Rectal smooth muscle tissue (tissue), 1 donor: Measurements from ENCODE around the gene CNNM1.

Experiments
- H3K27ac ChIP-seq: one replicate; pipeline ENCODE4 v1.7.0; 2013; ENCODE audit warnings: low read depth, low read length, inconsistent platforms
- H3K27me3 ChIP-seq: one replicate; pipeline ENCODE4 v1.7.0; 2013; ENCODE audit warnings: low read length; ENCODE audit not compliant: control insufficient read depth, insufficient read depth
- H3K36me3 ChIP-seq: one replicate; pipeline ENCODE4 v1.7.0; 2013; ENCODE audit warnings: low read length; ENCODE audit not compliant: control insufficient read depth, insufficient read depth
- H3K4me1 ChIP-seq: one replicate; pipeline ENCODE4 v1.7.0; 2013; ENCODE audit warnings: low read length; ENCODE audit not compliant: control insufficient read depth, insufficient read depth
- H3K4me3 ChIP-seq: one replicate; pipeline ENCODE4 v1.7.0; 2013; ENCODE audit warnings: low read length
- H3K9ac ChIP-seq: one replicate; pipeline ENCODE4 v1.7.0; 2013; ENCODE audit warnings: low read length

Gene CNNM1

GRCh38 chr10:99429517-99430095 lies 100.5 kb downstream of the CNNM1 start:
- Histone ChIP-seq H3K4me3 (peak overlapping the region; percentile 93), H3K27me3 (no peaks in the 10 kb centered on the region), H3K36me3 (peaks cover 10% of the 10 kb centered on the region), H3K27ac (no peak overlapping the region), H3K9ac (peak overlapping the region; percentile 77), H3K4me1 (peaks cover 20% of the 10 kb centered on the region)

DNA sequence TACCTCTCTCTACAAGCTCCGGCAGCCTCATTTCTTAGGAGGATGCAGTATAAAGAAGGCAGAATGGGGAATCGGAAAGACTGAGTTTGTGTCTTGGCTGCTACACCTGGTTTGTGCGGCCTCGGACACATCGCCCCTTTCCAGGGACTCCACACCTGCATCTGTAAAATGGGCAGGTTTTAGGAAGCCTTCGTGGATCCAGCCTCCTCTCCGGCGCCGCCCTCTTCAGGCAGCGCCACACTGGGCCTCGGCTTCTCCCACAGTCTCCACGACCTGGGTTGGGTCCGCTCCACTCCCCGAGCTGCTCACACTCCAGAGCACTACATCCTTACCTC lies 100.9 kb downstream of the CNNM1 start:
- Histone ChIP-seq H3K27ac (peak overlapping the region; percentile 80), H3K4me1 (peaks cover 22% of the 10 kb centered on the region), H3K9ac (peak overlapping the region; percentile 77), H3K27me3 (no peaks in the 10 kb centered on the region), H3K36me3 (peaks cover 7% of the 10 kb centered on the region), H3K4me3 (peak overlapping the region; percentile 93)

DNA sequence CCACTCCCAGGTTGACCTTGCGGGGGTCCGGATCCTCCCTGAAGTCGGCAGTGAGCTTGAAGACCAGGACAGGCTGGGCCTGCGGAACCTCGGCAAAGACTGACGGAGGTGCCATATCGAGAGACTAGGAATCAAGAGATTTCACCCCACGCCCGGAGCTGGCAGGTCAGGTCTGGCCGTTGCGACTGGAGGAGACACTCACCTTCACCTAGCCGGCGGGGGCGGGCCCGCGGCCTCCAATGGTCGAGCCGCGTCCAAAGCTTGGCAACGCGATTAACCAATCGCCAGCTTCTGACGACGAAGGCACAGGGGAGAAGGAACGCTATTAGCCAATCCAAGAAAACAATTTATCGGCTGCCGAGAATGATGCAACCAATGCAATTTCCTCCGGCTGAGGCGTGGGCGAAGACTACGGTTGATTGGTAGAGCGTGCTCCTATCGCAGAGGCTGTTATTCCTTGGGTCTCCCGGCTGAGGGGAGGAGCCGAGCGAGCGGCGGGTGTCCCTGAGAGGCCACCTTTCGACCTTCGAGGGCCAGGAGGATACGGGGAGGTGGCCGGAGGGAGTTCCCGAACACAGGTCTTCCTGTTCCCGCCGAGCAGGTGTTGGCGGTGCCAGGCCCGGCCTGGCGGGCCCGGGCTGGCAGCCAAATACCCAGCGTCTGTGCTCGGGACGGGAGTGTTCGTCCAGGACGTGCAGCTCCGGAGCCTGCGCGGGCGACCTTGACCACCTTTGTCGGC lies 101.5 kb downstream of the CNNM1 start, which contains the start of gene GOT1:
Gene GOT1 (minus strand): TSS at position 174 of the 739 bp plus-strand sequence. CDS start 59 bp downstream, at position 115.
- Histone ChIP-seq H3K9ac (peak within 1 kb of the TSS; percentile 83), H3K27ac (peak within 1 kb of the TSS; percentile 94), H3K4me1 (peaks cover 22% of the 10 kb centered on the region), H3K36me3 (peaks cover 2% of the 10 kb centered on the region), H3K4me3 (peak within 1 kb of the TSS; percentile 93), H3K27me3 (no peaks in the 10 kb centered on the region)

DNA sequence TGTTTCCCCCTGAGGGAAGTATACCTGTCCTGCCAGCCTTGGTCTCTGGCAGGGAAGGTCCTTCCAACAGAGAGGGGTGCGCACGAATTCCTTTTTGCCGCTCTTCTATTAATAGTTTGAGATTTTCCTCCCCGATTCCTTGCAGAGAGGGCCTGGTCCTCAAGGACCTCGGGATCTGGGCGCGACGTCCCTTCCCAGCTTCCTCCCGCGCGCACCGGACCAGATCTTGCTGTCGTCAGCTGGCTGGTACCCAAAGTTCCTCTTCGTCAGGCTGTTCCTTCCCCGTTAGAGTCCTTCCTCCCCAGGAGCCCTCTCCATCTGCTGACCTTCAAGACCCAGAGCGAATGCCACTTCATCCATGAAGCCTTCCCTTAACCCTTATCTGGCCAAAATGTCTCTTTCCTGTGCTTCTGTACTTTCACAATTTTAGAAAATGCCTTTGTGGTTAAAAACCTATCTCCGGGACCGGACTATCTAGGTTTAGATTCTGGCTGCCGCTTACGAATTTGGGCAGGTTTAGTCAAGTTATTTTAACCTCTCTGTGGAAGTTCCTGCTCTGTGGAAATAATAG lies 102.1 kb downstream of the CNNM1 start:
- Histone ChIP-seq H3K27ac (peak overlapping the region; percentile 94), H3K9ac (peak overlapping the region; percentile 83), H3K4me1 (peaks cover 24% of the 10 kb centered on the region), H3K27me3 (no peaks in the 10 kb centered on the region), H3K4me3 (peak overlapping the region; percentile 82), H3K36me3 (no peaks in the 10 kb centered on the region)

DNA sequence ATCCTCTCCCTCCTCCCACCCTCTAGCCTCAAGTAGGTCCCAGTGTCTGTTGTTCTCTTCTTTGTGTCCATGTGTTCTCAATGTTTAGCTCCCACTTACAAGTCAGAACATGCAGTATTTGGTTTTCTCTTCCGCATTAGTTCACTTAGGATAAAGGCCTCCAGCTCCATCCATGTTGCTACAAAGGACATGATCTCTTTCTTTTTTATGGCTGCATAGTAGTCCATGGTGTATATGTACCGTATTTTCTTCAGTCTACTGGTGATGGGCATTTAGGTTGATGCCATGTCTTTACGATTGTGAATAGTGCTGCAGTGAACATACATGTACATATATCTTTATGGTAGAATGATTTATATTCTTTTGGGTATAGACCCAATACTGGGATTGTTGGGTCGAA lies 102.9 kb downstream of the CNNM1 start:
- Histone ChIP-seq H3K27ac (peak overlapping the region; percentile 94), H3K9ac (no peak overlapping the region), H3K4me3 (peak overlapping the region; percentile 82), H3K36me3 (no peaks in the 10 kb centered on the region), H3K27me3 (no peaks in the 10 kb centered on the region), H3K4me1 (peaks cover 31% of the 10 kb centered on the region)

DNA sequence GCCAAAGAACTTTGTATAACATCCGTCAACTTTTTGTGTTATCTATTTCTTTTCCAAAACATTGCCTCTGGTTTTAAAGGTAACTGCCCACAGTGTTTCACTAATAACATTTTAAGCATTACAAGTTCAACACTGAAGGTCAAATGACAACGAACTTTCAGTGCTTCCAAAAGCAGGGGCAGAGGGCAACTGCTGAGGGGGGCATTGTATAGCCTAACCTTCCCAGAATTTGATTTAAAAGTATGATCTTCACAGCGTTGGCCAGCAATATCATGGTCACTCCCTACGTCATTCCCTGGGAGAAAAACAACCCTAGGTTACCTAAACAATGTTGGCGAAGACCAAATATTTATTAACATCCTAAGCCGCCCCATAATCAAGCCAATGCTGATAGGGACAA lies 103.7 kb downstream of the CNNM1 start:
- Histone ChIP-seq H3K27ac (peak overlapping the region; percentile 25), H3K27me3 (no peaks in the 10 kb centered on the region), H3K4me3 (no peak overlapping the region), H3K36me3 (no peaks in the 10 kb centered on the region), H3K4me1 (peaks cover 31% of the 10 kb centered on the region), H3K9ac (no peak overlapping the region)

DNA sequence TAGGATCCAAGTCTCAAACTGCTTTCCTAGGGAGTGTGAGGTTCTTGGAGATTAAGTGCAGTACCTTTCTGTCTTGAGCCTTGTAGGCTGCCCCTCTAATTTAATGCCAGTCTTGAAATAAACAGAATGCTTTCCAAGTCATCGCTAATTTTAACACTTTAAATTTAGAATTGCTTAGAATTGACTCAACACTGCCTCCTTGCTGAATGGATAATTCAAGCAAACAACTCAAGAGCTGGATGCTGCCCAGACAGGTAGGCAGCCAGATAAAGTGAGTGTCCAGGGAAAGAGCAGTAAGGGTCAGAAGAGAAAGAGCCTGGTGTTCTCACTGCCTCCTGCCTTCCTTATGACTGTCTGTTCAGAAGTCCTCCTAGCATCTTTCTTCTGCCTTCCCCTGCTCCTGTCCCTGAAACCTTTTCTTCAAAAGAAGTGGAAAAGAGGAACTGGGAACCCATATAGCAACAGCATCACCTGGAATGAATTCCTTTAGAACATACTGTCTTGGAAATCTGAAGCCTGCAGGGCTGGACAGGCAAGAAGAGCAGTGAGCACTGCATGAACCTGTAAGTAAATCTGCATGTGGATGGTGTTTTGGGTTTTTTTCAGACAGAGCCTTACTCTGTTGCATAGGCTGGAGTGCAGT lies 104.3 kb downstream of the CNNM1 start:
- Histone ChIP-seq H3K4me1 (peaks cover 31% of the 10 kb centered on the region), H3K27me3 (no peaks in the 10 kb centered on the region), H3K36me3 (no peaks in the 10 kb centered on the region), H3K9ac (no peak overlapping the region), H3K4me3 (no peak overlapping the region), H3K27ac (peak overlapping the region; percentile 25)

DNA sequence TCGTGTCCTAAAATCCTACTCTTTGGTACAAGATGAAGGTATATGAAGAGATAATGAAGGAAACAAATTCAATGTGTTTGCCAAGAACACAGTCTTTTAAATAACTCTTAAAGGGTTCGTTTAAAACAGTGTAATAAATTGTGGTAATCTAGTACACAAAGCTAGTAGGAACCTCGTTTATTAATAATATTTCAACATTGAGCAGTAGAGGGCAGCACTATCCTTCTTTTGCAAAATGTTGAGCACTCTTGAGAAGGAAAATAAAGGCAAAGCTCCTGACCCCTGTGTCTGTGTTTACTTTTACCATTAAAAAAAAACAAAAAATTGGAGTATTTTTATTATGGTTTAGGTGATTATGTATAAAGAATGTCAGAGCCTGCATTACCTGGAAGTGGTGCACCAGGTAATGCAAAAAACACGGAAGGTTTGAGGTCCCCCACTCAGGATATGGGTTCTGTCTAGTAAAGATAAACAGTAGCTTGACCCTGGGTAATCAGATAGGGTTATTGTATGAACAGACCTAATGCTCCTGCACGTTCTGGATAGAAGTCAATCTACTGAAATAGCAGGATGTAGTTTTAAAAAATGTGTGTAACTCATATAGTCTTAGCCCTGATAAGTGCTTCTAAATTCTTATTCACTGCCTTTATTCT lies 107.0 kb downstream of the CNNM1 start:
- Histone ChIP-seq H3K27me3 (no peaks in the 10 kb centered on the region), H3K4me3 (no peak overlapping the region), H3K9ac (no peak overlapping the region), H3K4me1 (peaks cover 26% of the 10 kb centered on the region), H3K27ac (peak overlapping the region; percentile 21), H3K36me3 (no peaks in the 10 kb centered on the region)

DNA sequence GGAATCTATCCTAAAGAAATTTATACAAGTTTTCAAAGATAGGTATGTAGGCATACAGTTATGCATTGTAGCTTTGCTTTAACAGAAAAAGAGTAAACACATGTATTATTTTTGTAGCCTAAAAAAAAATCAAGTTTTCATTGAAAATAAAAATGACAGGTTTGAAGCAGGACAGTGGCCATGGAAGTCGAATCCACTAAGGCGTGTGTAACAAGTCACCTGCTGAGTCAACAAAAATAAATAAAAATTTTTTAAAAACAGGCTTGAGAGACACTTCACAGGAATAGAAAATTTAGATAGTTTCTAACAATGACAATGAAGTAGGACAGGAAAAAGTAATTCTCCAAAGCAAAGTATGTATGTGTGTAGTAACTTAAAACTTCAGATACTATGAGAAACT lies 109.7 kb downstream of the CNNM1 start:
- Histone ChIP-seq H3K27me3 (no peaks in the 10 kb centered on the region), H3K4me3 (no peak overlapping the region), H3K27ac (no peak overlapping the region)

GRCh38 chr10:99442394-99442793 lies 113.2 kb downstream of the CNNM1 start:
- H3K36me3 ChIP-seq = no peaks in the 10 kb centered on the region
- no peaks in the 10 kb centered on the region for H3K4me1 ChIP-seq
- H3K4me3 ChIP-seq = no peak overlapping the region

More for the DNA sequence above, 109.7 kb downstream of the CNNM1 start:
- no peaks in the 10 kb centered on the region for H3K36me3 ChIP-seq
- H3K4me1 ChIP-seq = peaks cover 15% of the 10 kb centered on the region
- no peak overlapping the region for H3K9ac ChIP-seq

GRCh38 chr10:99443500-99443899 lies 114.3 kb downstream of the CNNM1 start:
- Histone ChIP-seq H3K27ac (no peak overlapping the region), H3K27me3 (no peaks in the 10 kb centered on the region), H3K4me3 (no peak overlapping the region), H3K36me3 (no peaks in the 10 kb centered on the region), H3K9ac (no peak overlapping the region), H3K4me1 (no peaks in the 10 kb centered on the region)

More at GRCh38 chr10:99442394-99442793, 113.2 kb downstream of the CNNM1 start:
- Histone ChIP-seq H3K27ac (no peak overlapping the region), H3K27me3 (no peaks in the 10 kb centered on the region), H3K9ac (no peak overlapping the region)
